Neural crest cell (in vitro differentiated cells): ENCODE measurements around the gene PLXND1. TPM values are rescaled to one million over a fixed set of nuclear protein-coding genes. Genes with fewer than 3 reads are reported as not detected.

Experiments used
- DNase-seq: peaks from one replicate; pipeline ENCODE4 v3.0.0; 2021; ENCODE audit warnings: low read depth, mixed read lengths, low spot score
- H3K27ac Mint-ChIP-seq: one replicate; pipeline ENCODE4 v1.8.0; 2021; ENCODE audit warnings: mild to moderate bottlenecking, mixed read lengths; ENCODE audit not compliant: unreplicated experiment
- H3K27me3 Mint-ChIP-seq: 2 replicates; pipeline ENCODE4 v1.8.0; 2021; ENCODE audit warnings: low read depth, mild to moderate bottlenecking, mixed read lengths
- H3K36me3 Mint-ChIP-seq: 2 replicates; pipeline ENCODE4 v1.8.0; 2021; ENCODE audit warnings: low read depth, mild to moderate bottlenecking, mixed read lengths
- H3K4me1 Mint-ChIP-seq: 2 replicates; pipeline ENCODE4 v1.8.0; 2021; ENCODE audit warnings: mixed read lengths
- H3K4me3 Mint-ChIP-seq: one replicate; pipeline ENCODE4 v1.8.0; 2021; ENCODE audit warnings: mild to moderate bottlenecking, mixed read lengths
- H3K9me3 Mint-ChIP-seq: 2 replicates; pipeline ENCODE4 v1.8.0; 2021; ENCODE audit warnings: mixed read lengths
- total RNA-seq: library from RNA; stranded (reverse); gene quantifications from 2 replicates; pipeline ENCODE4 v1.2.1, GENCODE V29; 2021
- TF ChIP-seq, protein P1 (sequence below): fragments of 200-600 bp; sonication (generic); conservative IDR thresholded peaks from 2 replicates; pipeline ENCODE4 v1.5.0; 2021; ENCODE audit warnings: antibody characterized with exemption, mild to moderate bottlenecking

The PLXND1 gene
- total RNA-seq, 1 donor from 2014 or later: 39.4 TPM

DNA sequence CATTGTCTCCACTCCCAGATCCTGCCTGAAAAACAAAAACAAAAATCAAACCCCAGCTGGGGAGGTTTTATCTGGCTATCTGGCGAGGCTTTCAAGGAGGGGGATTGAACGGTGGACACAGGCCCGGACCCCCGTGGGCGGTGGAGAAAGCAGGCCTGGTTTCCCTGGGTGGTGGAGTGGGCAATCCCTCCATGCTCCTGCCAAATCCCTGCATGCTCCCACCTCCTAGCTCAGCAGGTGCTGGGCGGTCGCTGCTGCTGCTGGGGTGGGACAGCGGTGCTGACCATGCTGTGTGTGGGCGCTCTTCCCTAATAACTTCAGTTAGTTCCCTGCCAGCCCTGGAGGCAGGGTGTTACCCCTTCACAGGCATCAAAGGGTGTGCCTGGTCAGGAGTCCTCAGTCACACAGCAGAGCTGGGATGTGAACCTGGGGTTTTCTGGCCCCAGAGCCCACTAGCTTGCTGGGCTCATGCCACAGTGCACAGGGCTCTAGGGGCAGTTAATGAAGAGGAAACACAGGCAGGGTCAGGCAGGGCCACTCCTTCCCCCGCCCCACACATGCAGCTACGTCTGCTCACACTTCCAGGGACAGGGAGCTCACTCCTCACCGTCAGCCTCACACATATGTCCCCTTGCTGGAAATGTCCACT lies 15.9 kb upstream of the PLXND1 start:
- DNase-seq: no peak
- no peaks in the 10 kb centered on the region for H3K27me3 Mint-ChIP-seq
- no peaks in the 10 kb centered on the region for H3K36me3 Mint-ChIP-seq
- no peak overlapping the region for H3K4me3 Mint-ChIP-seq
- TF ChIP-seq, protein P1, sequence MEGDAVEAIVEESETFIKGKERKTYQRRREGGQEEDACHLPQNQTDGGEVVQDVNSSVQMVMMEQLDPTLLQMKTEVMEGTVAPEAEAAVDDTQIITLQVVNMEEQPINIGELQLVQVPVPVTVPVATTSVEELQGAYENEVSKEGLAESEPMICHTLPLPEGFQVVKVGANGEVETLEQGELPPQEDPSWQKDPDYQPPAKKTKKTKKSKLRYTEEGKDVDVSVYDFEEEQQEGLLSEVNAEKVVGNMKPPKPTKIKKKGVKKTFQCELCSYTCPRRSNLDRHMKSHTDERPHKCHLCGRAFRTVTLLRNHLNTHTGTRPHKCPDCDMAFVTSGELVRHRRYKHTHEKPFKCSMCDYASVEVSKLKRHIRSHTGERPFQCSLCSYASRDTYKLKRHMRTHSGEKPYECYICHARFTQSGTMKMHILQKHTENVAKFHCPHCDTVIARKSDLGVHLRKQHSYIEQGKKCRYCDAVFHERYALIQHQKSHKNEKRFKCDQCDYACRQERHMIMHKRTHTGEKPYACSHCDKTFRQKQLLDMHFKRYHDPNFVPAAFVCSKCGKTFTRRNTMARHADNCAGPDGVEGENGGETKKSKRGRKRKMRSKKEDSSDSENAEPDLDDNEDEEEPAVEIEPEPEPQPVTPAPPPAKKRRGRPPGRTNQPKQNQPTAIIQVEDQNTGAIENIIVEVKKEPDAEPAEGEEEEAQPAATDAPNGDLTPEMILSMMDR: no peak
- H3K4me1 Mint-ChIP-seq: peaks cover 58% of the 10 kb centered on the region
- no peak overlapping the region for H3K27ac Mint-ChIP-seq
- no peaks in the 10 kb centered on the region for H3K9me3 Mint-ChIP-seq

DNA sequence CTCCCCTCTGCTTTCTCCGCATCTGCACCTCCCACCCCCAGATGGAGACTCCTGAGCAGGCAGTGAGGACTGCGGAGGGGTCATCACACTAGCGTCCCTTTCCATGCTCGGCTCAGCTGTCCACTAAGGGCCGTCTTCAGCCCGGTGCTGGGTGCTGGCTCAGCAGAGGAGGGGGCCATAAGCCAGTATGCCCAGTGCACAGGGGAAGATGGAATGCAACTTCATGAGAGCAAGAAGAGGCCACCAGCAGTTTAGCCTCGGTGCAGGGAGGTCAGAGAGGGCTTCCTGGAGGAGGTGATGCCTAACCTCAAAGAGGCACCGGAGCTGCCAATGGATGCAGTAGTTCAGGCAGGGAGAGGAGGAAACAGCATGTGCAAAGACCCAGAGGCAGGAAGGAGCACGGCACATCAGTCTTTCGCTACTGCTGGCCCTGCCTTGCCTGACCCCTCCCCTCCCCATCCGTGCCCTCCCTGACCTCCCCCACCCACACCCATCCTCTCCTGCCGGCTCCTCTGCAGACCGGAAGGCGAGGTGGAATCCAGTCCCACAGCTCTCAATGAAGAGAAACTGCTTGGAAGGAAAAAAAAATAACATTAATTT lies 15.2 kb upstream of the PLXND1 start:
- no peak for DNase-seq
- Mint-ChIP-seq H3K4me1 (peaks cover 55% of the 10 kb centered on the region), H3K36me3 (no peaks in the 10 kb centered on the region), H3K27ac (peak overlapping the region; percentile 88), H3K9me3 (no peaks in the 10 kb centered on the region), H3K4me3 (no peak overlapping the region), H3K27me3 (no peaks in the 10 kb centered on the region)
- TF ChIP-seq, protein P1: no peak

DNA sequence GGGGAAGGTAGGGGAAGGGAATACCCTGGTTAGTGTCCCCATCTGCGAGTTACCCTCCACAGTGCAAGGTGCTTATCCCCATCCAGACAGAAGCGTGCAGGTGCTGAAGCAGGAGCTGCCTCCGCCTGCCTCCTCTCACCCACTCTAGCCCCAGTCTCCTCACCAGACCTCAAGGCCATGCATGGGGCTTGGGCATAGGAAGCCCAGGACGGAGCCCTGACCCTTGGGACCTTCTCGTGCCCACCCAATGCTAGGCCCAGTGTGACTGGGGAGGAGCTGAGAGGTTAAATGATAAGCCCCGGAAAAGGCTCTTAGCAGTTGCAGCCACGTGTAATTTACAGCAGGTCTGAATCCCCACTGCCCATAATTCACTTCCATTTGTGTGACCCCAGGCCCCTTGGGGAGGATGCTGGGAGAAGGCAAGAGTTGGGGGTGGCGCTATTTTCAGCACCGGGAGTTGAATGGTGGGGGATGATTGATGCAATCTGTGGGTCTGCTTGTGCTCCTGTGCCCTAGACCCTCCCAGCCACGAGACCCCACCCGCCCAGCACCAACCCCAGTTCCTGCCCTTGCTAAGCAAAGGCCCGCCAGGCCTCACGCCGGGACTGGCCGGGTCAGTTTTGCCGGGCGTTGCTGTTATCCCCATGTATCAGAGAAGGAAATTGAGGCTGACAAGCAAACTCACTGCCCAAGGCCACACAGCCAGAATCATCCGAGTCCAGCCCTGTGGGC lies 14.5 kb upstream of the PLXND1 start:
- no peak for DNase-seq
- H3K27me3 Mint-ChIP-seq: no peaks in the 10 kb centered on the region
- no peak overlapping the region for H3K4me3 Mint-ChIP-seq
- peaks cover 49% of the 10 kb centered on the region for H3K4me1 Mint-ChIP-seq
- no peaks in the 10 kb centered on the region for H3K36me3 Mint-ChIP-seq
- H3K27ac Mint-ChIP-seq: no peak overlapping the region
- TF ChIP-seq, protein P1: no peak
- no peaks in the 10 kb centered on the region for H3K9me3 Mint-ChIP-seq

DNA sequence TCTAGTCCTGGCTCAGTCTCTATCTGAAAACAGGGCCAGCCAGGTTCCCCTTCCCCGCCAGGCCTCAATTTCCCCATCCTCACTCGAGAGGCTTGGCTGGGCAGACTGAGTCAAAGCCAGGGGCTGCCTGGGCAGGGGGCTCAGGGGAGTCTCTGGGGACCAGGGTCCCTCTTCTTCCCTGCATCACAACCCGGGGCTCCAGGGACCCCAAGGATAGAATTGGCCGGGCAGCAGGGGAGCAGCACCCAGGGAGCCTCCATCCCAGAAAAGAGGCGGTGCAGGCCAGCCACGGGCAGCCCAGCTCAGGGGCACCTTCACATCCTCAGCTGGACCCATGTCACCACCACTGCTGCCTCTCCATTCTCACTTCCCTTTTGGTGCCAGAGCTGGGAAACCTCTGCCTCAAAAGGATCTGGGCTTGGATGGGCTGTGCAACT lies 13.3 kb upstream of the PLXND1 start:
- no peak overlapping the region for H3K4me3 Mint-ChIP-seq
- peaks cover 38% of the 10 kb centered on the region for H3K4me1 Mint-ChIP-seq
- no peaks in the 10 kb centered on the region for H3K27me3 Mint-ChIP-seq
- TF ChIP-seq, protein P1: no peak
- DNase-seq: no peak
- no peaks in the 10 kb centered on the region for H3K9me3 Mint-ChIP-seq
- no peak overlapping the region for H3K27ac Mint-ChIP-seq
- no peaks in the 10 kb centered on the region for H3K36me3 Mint-ChIP-seq

DNA sequence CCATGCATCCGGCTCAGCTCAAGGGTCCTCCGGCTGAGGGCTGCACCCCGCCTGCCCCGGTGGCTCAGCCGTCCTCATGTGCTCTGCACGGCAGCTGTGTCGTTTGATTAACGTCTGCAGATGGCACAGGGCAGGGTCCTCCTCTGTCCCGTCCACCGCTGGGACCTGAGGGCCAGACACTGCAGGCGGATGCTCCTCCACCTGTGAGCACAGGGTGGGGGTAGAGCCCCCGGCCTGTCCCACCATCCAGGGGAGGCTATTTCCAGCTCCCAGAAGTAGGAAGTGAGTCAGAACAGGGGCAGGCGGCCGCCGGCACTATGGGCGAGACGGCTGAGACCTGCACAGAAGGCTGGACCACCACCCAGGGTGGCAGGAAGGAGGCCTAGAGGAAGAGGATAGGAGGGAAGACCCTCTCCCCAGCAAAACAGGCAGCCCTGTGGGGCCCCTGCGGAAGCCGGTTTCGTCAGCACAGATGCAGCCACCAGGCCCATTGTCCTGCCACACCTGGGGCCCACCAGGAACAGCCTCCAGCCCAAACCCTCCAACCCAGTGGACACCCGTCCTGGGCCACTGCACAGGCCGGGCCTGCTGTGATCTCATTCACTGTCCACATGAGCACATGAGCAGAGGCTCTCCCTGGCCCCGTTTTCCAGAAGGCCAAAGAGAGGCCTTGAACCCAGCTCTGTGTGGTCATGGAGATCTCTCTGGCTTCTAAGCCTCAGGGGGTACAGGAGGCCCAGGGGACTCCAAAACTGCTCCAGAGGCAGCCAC lies 12.6 kb upstream of the PLXND1 start:
- TF ChIP-seq, protein P1: no peak
- Mint-ChIP-seq H3K4me3 (no peak overlapping the region), H3K36me3 (no peaks in the 10 kb centered on the region), H3K27me3 (no peaks in the 10 kb centered on the region), H3K4me1 (peaks cover 33% of the 10 kb centered on the region), H3K9me3 (no peaks in the 10 kb centered on the region), H3K27ac (no peak overlapping the region)
- DNase-seq: no peak
